GM19438 (cell line): ENCODE data around the gene PDE10A.

Source experiments
- ATAC-seq: cut with Tn5 transposase; IDR thresholded peaks from one replicate; pipeline ENCODE4 v1.9.1; 2021; ENCODE audit warnings: low read depth; ENCODE audit not compliant: unreplicated experiment

PDE10A gene

DNA sequence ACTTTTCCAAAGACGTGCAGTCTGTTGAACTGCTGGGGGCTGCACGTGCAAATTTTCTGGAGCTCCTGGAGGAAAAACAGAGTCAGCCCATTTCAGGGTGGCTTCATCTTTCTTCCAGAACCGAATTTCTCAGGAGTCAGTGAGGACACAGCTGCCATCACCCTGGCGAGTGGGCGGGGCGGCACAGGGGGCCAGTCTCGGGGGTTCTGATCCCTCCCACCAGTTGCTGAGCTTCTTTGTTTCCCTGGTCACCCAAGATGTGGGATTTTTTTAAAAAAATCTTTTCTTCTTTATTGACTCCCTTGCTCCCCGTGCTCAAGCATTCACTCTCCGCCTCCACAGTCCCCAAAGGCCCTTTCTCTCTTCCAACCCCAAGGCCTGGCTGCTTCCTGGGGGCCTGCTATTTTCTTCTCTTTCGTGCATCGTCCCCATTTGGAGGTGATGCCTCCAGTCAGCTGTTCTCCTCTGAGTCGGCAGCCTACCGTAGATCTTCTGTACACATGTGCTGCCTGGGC is 362.6 kb downstream of the PDE10A start:
- no peak for ATAC-seq

DNA sequence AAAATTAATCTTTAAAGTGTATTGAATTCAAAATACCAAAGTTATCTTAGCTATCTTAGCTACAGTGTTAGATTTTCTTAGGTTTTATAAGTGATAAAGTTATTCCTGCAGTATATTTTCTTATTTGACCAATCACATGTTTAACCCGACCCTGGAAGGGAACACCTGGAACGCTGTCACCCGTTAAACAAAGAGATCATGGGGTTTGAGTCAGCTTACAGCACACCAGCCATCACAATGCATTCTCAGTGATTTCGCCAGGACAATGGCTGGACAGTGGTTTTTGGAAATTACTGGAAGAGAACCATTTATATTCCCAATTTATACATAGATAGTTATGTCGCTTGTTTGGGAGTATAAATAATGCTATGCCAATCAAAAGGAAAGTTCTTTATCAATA is 364.2 kb downstream of the PDE10A start:
- no peak for ATAC-seq

DNA sequence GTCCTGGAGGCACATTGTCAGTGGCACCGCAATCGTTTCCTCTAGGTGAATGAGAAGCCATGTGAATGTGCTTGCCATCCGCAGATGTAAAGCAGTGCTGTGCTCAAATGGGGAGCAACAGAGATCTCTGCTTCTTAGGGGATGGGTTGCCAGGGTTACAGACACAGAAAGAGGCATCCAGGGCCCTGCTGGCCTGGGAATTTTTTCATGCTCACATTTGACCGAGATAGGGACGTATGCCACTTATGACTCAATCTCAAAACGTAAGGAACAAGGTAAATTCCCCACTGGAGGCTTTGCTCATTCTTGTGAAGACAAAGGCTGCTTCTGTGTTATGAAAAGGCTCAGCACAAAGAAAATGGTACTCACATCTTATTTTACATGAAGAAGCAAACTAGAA is 364.6 kb downstream of the PDE10A start:
- no peak for ATAC-seq

DNA sequence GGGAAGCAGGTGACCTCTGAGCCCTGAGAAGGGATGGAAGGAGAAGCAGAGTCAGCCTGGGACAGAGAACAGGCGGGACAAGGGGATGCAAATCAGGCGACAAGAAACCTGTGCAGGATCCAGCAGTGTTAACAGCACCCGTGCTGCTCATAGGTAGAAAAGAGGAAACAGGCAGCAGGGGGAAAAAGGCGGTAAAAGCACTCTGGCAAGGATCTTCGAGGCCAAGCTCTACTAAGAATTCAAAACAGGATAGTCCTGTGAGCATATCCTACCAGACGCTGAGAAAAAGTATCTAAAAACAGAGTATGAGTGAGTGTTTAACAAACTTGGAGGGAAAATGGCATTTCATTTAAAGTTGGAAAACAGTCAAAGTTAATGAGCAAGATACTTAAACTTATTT is 370.4 kb downstream of the PDE10A start:
- ATAC-seq, result no peak
